Skeletal muscle tissue (tissue), 5 donors: Measurements from ENCODE around the gene PRSS8. TPM values are rescaled to one million over a fixed set of nuclear protein-coding genes. Genes with fewer than 3 reads are reported as not detected.

ENCODE experiments used
- H3K27ac ChIP-seq: one replicate; pipeline ENCODE4 v1.7.0; 2013; ENCODE audit warnings: mild to moderate bottlenecking, low read depth, low read length, inconsistent platforms
- H3K27me3 ChIP-seq, 3 donors: one replicate each; pipeline ENCODE4 v1.7.0; 2013; ENCODE audit warnings: low read length in 3 of 3; ENCODE audit not compliant: control insufficient read depth in 3 of 3, insufficient read depth in 3 of 3
- H3K36me3 ChIP-seq, 3 donors: one replicate each; pipeline ENCODE4 v1.7.0; 2013; ENCODE audit warnings: low read length in 3 of 3; ENCODE audit not compliant: control insufficient read depth in 3 of 3, insufficient read depth in 3 of 3
- H3K4me1 ChIP-seq, 3 donors: one replicate each; pipeline ENCODE4 v1.7.0; 2013; ENCODE audit warnings: low read length in 3 of 3, mild to moderate bottlenecking in 3 of 3; ENCODE audit not compliant: control insufficient read depth in 3 of 3, insufficient read depth in 3 of 3
- H3K4me3 ChIP-seq, 3 donors: one replicate each; pipeline ENCODE4 v1.7.0; 2013; ENCODE audit warnings: low read length in 3 of 3
- H3K9ac ChIP-seq, 3 donors: one replicate each; pipeline ENCODE4 v1.7.0; 2013; ENCODE audit warnings: low read length in 3 of 3, mild to moderate bottlenecking in 3 of 3, moderate library complexity in 2 of 3, low read depth in 1 of 3
- H3K9me3 ChIP-seq, 3 donors: one replicate each; pipeline ENCODE4 v1.7.0; 2013; ENCODE audit warnings: low read length in 3 of 3; ENCODE audit not compliant: control insufficient read depth in 3 of 3
- small RNA-seq: library from RNA; depleted of rRNA; stranded (forward); fragments of <200 nt; gene quantifications from one replicate; pipeline ENCODE3, GENCODE V24; 2014
- total RNA-seq: library from RNA; depleted of rRNA; stranded (reverse); fragments of >200 nt; gene quantifications from one replicate; pipeline ENCODE4 v1.2.3, GENCODE V29; 2014
- donor health status: Osteomylitis.

The PRSS8 gene
- total RNA-seq, 1 donor from 2014 or later: not detected

GRCh38 chr16:31084584-31085302 is 50.8 kb downstream of the PRSS8 start:
- H3K9ac ChIP-seq: no peak overlapping the region
- no peak overlapping the region for H3K27ac ChIP-seq
- H3K4me3 ChIP-seq: no peak overlapping the region

GRCh38 chr16:31083981-31084380 is 51.5 kb downstream of the PRSS8 start:
- Histone ChIP-seq H3K9ac (no peak overlapping the region), H3K27ac (no peak overlapping the region), H3K4me1 (peaks cover 5 to 6% (median 5%) of the 10 kb centered on the region in 3 donors), H3K27me3 (no peaks in the 10 kb centered on the region), H3K4me3 (no peak overlapping the region), H3K36me3 (peaks cover 36 to 54% (median 43%) of the 10 kb centered on the region in 3 donors), H3K9me3 (no peaks in the 10 kb centered on the region)

More at GRCh38 chr16:31084584-31085302, 50.8 kb downstream of the PRSS8 start:
- Histone ChIP-seq H3K4me1 (peaks cover 5 to 6% (median 5%) of the 10 kb centered on the region in 3 donors), H3K9me3 (no peaks in the 10 kb centered on the region), H3K36me3 (peaks cover 31 to 50% (median 36%) of the 10 kb centered on the region in 3 donors), H3K27me3 (no peaks in the 10 kb centered on the region)

- no peak overlapping the region for H3K27ac ChIP-seq
Measured at GRCh38 chr16:31083556-31083955, 52.0 kb downstream of the PRSS8 start.

GRCh38 chr16:31083081-31083480 is 52.4 kb downstream of the PRSS8 start:
- peaks cover 5 to 6% (median 5%) of the 10 kb centered on the region in 3 donors for H3K4me1 ChIP-seq
- no peak overlapping the region for H3K27ac ChIP-seq
- peaks cover 44 to 58% (median 47%) of the 10 kb centered on the region in 3 donors for H3K36me3 ChIP-seq

More at GRCh38 chr16:31083556-31083955, 52.0 kb downstream of the PRSS8 start:
- Histone ChIP-seq H3K9ac (peak overlapping the region in 1 of 3 donors; percentile 3), H3K9me3 (no peaks in the 10 kb centered on the region), H3K4me1 (peaks cover 5 to 6% (median 5%) of the 10 kb centered on the region in 3 donors), H3K4me3 (no peak overlapping the region), H3K27me3 (no peaks in the 10 kb centered on the region), H3K36me3 (peaks cover 39 to 57% (median 45%) of the 10 kb centered on the region in 3 donors)

GRCh38 chr16:31082368-31083045 is 53.0 kb downstream of the PRSS8 start:
- no peak overlapping the region for H3K27ac ChIP-seq
- H3K4me1 ChIP-seq: peaks cover 5 to 6% (median 5%) of the 10 kb centered on the region in 3 donors
- peaks cover 49 to 64% (median 52%) of the 10 kb centered on the region in 3 donors for H3K36me3 ChIP-seq
- H3K9me3 ChIP-seq: no peaks in the 10 kb centered on the region
- H3K27me3 ChIP-seq: no peaks in the 10 kb centered on the region
- no peak overlapping the region for H3K4me3 ChIP-seq
- H3K9ac ChIP-seq: peak overlapping the region in 1 of 3 donors; percentile 25

More at GRCh38 chr16:31083081-31083480, 52.4 kb downstream of the PRSS8 start:
- H3K27me3 ChIP-seq: no peaks in the 10 kb centered on the region
- H3K9me3 ChIP-seq: no peaks in the 10 kb centered on the region
- H3K4me3 ChIP-seq: no peak overlapping the region
- no peak overlapping the region for H3K9ac ChIP-seq

Small RNA genes within 50 kb of the gene (small RNA-seq; reads per million reads assigned to genes)
- gene AC009088.4 (not detected), gene NDUFA3P6 (not detected)

Other genes with a start within 250 kb of the PRSS8 start
- gene BCL7C, start 241.7 kb downstream of the PRSS8 start, total RNA-seq: 29.7 TPM
- 0.52 TPM for gene CTF1, start 239.1 kb downstream of the PRSS8 start, total RNA-seq
- gene FBXL19, start 212.2 kb downstream of the PRSS8 start, total RNA-seq: 5.2 TPM
- 9.4 TPM for gene ORAI3, start 186.7 kb downstream of the PRSS8 start, total RNA-seq
- 3.7 TPM for gene SETD1A, start 178.0 kb downstream of the PRSS8 start, total RNA-seq
- 12.5 TPM for gene HSD3B7, start 150.5 kb downstream of the PRSS8 start, total RNA-seq
- gene STX1B, start 125.1 kb downstream of the PRSS8 start, total RNA-seq: not detected
- gene STX4, start 102.2 kb downstream of the PRSS8 start, total RNA-seq: 19.3 TPM
- 5.7 TPM for gene ZNF668, start 61.5 kb downstream of the PRSS8 start, total RNA-seq
- 9.4 TPM for gene ZNF646, start 61.3 kb downstream of the PRSS8 start, total RNA-seq
- 2.6 TPM for gene PRSS53, start 46.8 kb downstream of the PRSS8 start, total RNA-seq
- 34.4 TPM for gene VKORC1, start 40.9 kb downstream of the PRSS8 start, total RNA-seq
- 8.9 TPM for gene BCKDK, start 27.3 kb downstream of the PRSS8 start, total RNA-seq
- gene KAT8, start 18.1 kb downstream of the PRSS8 start, total RNA-seq: 43.3 TPM
- gene PRSS36, start 14.3 kb upstream of the PRSS8 start, total RNA-seq: 0.52 TPM
- gene FUS, start 44.4 kb upstream of the PRSS8 start, total RNA-seq: 40.2 TPM
- 27.1 TPM for gene PYCARD, start 67.0 kb upstream of the PRSS8 start, total RNA-seq
- 45.4 TPM for gene TRIM72, start 78.4 kb upstream of the PRSS8 start, total RNA-seq
- gene PYDC1, start 81.4 kb upstream of the PRSS8 start, total RNA-seq: not detected
- 8.4 TPM for gene ITGAM, start 124.2 kb upstream of the PRSS8 start, total RNA-seq
- 1.0 TPM for gene ITGAX, start 219.4 kb upstream of the PRSS8 start, total RNA-seq